NOMO-1 treated with DMSO at 0.1 percent for 48 hours (cell line): ENCODE measurements around the gene DISP1.
A peak's percentile ranks its signal among the peaks of the same experiment; 100 is the strongest.

Experiments used
- DNase-seq: peaks from one replicate; lab custom pipeline; 2025; ENCODE audit not compliant: unreplicated experiment; lab: John Stamatoyannopoulos, UW

Gene DISP1

GRCh38 chr1:222852326-222852725, 37.5 kb downstream of the DISP1 start:
- DNase-seq = no peak

DNA sequence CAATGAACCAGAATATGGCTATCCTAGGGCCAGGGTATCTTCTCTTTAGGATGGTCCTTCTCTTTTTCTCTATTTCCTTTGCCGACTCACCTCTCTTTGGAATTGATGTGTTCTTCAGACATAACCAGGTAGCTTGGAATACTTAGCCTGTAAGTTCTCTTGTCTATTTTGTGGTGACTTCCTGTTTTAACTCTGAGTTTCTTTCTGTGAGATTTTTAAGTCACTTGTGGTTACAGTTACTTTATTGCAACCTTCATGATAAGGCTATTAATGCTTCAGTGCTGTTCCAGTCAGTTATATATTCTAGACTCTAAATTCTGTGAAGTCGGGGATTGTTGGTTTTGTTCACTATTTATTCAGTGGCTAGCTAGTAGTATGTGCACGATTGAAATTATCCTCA, 46.2 kb downstream of the DISP1 start:
- DNase-seq = peak; percentile 41
